T-helper 1 cell (primary cell): Measurements from ENCODE around the gene ZC3HAV1.
A peak's percentile ranks its signal among the peaks of the same experiment; 100 is the strongest.
"Not testable (repeated sequence)": the region's sequence is repeated elsewhere in the genome, so short reads cannot be mapped to it uniquely, and the experiment has no call there.

Experiments
- DNase-seq, 5 donors: peaks; one replicate each; pipeline ENCODE4 v3.0.0-alpha.2; 2012 to 2020

ZC3HAV1 gene

DNA sequence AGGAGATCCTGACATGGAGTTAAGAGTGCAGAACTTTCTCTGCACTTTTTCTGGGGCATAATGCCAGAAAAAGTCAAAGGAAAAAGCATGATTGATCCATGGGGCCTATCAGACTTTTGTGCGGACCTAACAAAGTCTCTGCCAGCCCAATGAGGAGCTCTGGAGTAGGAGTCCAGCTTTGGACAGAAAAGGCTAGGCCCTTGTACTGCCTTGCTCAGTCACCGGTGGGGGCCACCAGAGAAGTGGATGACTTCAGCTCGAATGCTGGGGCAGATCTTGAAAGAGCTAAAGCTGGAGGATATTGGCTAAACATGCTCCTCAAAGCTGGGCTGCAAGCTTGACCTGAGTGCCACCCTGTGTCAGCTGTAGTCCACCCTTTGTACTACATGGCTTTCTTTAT, 2.8 kb upstream of the ZC3HAV1 start:
- DNase-seq: no peak

DNA sequence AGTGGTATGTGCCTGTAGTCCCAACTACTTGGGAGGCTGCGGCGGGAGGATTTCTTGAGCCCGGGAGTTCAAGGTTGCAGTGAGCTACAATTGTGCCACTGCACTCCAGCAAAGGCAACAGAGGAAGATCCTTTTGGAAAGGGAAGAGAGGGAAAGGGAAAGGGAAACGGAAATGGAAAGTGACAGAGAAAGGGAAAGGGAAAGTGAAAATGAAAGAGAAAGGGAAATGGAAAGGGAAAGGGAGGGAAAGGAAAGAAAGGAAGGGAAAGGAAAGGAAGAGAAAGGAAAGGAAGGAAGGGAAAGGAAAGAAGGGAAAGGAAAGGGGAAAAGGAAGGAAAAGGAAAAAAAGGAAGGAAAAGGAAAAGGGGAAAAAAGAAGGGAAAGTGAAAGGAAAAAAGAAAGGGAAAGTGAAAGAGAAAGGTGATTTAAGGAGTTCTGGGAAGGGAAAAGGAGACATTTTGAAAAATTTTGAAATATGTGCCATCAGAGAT, 2.3 kb upstream of the ZC3HAV1 start:
- no peak for DNase-seq

DNA sequence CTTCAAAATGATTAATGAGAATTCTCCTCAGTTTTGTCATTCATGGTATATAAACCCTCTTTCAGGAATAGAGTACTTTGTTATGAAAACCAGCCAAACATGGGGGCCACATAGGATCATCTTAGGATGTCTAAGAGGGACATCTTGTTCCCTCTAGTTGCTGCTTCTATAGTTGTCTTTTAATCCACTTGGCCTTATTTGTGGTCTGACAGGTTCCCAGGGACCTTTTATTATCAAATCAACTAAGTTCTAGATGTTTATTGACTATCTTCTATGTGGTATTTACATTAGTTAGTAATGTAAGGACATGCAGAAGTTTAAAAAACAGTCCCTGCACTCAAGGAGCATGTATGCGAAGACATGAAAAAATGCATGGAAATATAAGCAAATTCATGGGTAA, 1.6 kb upstream of the ZC3HAV1 start:
- DNase-seq: no peak

DNA sequence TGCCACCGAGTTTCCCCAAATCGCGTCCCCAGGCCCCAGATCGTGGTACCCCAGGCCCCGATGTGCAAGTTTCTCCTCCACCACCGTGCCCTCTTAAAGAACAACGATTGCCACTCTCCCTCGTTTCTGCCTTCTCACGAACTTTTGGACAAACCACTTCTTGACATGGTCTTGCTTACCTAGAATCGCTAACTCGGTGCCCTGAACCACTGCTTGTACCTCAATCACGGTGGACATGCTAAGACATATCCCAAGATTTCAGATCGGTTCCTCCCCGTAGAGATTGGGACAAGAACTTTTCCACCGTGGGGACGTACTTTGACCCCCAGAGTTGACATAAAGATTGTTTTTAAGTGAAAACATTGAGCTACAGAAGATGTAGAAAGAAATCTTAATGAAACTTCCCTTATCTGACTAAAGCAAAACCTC, 477 bp upstream of the ZC3HAV1 start:
- no peak for DNase-seq

DNA sequence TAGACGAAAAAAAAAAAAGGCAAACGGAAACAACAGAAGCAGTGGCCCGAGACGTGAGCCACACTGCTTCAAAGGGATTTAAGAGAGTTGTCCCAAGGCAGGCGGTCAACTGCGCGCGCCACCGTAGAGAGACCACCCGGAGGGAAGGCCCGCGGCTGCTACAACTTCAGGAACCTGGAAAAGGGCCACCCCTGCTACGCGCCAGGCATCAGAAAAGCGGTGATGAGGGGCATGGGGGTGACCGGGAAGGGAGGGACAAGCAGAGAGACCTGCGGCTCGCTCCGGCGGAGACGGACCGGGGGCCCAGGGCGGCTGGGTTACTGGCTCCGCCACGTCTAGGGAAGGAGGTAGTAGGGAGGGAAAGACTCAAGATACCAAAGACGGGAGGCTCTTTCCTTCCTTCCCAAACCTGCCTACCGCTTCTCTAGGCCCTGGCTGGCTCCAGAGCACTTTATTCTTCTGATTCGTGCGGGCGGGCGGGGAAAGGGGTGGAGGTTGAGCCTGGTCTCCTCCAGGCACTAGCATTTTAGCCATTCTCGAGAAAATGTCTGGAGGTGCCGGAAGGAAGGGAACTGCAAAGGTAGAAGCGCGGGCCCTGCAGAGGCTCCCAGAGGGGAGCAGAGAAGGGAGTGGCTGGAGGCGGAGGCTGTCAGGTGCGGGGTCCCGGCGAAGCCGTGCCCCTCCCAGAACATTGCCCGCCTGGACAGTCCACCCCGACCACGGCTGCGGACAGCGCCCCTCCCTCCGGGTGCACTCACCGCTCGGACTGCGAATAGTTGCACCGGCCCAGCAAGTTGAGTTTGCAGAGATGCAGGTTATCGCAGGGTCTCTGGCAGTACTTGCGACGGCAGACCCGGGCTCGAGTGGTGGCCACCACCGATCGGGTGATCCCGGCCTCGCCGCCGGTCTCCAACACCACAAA, 993 bp downstream of the ZC3HAV1 start:
- no peak for DNase-seq

DNA sequence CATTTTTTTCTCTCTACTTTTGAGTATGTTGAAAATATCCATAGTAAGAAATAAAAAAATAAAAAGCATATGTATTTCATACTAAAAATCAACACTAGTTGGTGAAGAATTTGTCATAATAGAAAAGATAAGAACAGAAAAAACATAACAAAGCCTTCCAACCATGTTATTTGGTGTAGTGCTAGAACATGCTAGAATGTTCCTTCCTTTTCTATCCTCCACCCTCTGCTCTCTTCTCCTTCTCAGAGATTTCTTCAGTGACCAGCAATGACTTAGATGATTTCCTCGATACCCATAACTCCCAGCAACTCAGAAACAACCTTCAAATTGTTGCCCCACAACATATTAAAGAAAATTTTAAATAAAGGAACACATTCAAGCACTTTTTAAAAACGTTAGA, 2.6 kb downstream of the ZC3HAV1 start:
- no peak for DNase-seq

DNA sequence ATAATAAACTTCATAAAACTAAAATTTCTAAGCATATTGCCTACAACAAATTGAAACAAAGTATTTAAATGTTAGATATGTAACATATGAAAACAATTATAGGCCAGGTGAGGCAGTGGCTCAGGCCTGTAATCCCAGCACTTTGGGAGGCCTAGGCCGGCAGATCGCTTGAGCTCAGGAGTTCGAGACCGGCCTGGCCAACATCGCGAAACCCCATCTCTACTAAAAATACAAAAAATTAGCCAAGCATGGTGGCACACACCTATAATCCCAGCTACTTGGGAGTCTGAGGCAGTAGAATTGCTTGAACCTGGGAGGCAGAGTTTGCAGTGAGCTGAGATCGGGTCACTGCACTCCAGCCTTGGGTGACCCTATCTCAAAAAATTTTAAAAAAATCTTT, 3.3 kb downstream of the ZC3HAV1 start:
- DNase-seq: not testable (repeated sequence)

DNA sequence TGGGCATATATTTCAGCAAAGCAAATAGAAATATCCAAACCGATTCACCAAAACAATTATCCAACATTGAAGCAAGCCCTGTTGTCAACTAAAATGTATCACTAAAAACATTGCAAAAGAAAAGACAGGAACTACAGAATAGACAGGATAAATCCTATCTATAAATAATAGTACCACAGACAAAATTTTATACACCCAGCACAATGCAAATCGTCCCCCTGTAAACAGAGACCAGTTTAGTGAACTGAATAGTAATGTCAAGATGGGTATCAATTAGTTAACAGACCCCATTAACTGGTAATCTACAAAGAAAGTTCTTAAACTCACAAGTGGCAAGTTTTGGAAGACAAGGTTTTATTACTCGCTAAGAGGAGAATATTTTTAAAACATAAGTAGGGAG, 4.0 kb downstream of the ZC3HAV1 start:
- no peak for DNase-seq

DNA sequence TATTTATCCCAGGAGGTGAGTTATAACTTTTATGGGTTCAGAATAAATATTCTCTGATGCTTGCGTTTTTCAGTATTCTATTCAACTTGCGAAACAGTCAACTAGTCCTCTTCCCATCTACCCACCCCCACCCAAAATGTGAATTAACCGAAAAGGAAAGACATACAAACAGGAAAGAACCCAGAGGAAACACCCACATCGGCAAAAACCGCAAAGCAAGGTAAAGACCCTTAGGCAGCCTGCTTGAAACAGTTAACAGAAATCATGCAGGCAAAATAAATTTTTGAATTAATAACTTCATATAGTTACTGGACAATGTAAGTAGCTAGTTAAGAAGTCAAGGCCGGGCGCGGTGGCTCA, 5.4 kb downstream of the ZC3HAV1 start:
- DNase-seq: peak in 1 of 5 donors; percentile 70

DNA sequence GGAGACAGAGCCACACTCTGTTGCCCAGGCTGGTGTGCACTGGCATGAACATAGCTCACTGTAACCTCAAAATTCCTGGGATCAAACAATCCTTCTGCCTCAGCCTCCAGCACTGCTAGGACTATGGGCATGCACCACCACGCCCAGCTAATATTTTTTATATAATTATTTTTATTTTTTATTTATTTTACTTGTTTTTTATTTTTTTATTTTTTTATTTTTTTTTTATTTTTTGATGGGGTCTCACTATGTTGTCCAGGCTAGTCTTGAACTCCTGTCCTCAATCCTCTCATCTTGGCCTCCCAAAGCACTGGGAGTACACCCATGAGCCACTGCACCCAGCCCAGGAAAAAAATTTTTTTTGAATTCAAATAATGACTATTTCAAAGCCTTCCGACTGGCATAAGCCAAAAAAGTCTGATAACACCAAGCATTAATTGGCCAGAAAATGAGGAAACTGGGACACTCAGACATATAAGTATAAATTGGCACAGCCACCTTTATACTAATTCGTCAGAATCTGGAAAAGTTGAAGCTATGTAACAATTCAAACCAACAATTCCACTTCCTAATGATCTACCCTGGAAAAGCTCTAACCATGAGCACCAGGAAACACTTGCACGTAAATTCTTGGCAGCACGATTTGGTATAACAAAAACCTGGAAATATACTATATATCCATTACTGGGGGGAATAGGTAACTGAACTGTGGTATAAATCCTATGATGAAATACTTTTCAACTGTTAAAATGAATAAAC, 6.3 kb downstream of the ZC3HAV1 start:
- no peak for DNase-seq

DNA sequence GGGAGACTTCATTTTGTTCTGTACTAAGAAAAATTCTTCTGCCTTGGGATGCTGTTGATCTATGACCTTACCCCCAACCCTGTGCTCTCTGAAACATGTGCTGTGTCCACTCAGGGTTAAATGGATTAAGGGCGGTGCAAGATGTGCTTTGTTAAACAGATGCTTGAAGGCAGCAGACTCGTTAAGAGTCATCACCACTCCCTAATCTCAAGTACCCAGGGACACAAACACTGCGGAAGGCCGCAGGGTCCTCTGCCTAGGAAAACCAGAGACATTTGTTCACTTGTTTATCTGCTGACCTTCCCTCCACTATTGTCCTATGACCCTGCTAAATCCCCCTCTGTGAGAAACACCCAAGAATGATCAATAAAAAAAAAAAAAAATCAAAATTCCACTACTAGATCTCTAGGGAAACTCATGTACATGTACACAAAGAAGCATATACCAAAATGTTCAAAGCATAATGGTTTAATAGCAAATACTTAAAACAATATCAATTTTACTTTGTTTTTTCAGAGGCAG, 7.8 kb downstream of the ZC3HAV1 start:
- not testable (repeated sequence) for DNase-seq

DNA sequence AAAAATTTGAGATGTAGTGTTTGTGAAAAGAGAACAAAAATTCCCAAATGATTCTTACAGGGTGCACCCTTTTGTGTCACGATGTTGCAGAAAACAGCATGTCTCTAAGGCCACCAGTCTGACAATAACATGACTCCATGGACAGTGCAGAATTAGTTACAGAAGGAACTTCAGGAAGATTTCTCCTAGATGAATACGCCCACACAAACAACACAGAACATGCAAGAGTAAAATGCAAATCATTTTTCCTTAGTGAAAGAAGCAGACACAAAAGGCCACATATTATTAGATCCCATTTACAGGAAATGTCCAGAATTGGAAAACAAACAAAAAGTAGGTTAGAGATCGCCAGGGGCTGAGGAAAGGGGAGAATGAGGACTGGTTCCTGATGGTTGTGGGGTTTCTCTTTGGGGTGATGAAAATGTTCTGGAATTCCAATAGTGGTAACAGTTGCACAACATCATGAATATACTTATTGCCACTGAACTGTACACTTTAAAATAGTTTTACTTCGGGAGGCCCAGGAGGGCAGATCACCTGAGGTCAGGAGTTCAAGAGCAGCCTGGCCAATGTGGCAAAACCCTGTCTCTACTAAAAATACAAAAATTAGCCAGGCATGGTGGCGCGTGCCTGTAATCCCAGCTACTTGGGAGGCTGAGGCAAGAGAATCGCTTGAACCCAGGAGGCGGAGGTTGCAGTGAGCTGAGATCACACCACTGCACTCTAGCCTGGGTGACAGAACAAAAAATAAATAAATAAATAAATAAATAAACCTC, 10.2 kb downstream of the ZC3HAV1 start:
- no peak for DNase-seq

DNA sequence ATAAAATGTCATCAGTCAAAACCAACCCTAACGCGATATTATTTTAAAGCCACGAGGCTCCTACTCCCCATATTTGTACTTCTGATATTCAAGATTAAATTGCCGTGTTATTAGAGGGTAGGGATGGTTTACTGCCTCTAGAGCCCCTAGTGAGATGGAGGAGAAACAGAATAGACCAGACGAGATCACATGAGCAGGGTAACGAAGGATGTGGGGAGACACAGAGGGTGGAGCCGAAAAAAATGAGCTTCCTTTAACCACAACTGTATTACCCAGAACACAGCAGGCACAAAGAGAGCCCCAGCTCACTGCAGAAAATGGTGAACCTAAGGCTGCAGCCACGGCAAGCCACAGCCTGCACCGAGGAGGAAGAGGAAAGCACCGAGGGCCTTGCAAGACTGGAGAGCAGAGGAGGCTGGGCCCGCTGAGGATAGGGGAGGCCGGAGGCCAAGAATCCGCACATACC, 14.3 kb downstream of the ZC3HAV1 start:
- DNase-seq: peak; percentile 59 to 96 (median 74)

DNA sequence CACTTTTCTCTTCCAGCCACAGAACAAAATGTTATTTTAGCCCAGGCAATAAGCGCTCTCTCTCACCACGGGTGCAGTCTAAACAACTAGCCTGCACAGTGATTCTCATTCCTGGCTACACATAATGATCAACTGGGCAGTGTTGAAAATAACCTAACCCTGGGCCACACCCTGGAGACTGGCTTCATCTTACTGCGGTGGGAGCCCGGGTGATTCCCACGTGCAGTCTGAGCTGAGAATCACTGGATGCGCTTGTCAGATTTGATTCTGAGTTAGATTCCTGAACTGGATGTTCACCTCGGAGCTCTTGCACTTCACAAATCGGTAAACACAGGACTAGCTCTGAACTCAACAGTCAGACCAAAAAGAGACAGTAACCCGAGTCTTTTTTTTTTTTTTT, 14.9 kb downstream of the ZC3HAV1 start:
- DNase-seq: peak in 1 of 5 donors; percentile 44

DNA sequence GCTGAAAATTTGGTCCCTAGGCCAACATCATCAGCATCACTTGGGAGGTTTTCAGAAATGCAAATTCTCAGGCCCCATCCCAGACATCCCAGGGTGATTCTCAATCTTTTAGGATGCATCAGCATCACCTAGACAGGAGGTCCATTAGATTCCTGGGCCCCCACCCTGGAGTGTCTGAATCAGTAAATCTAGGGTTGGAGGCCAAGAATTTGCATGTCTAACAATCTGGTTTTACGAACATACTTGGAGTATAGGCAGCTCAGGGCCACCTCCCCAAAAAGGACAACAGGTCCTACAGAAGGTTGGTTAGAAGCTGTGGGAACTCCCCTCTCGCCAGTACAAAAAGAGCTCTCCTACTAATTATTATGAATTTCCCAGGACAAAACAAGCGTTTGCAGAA, 15.5 kb downstream of the ZC3HAV1 start:
- DNase-seq: no peak

DNA sequence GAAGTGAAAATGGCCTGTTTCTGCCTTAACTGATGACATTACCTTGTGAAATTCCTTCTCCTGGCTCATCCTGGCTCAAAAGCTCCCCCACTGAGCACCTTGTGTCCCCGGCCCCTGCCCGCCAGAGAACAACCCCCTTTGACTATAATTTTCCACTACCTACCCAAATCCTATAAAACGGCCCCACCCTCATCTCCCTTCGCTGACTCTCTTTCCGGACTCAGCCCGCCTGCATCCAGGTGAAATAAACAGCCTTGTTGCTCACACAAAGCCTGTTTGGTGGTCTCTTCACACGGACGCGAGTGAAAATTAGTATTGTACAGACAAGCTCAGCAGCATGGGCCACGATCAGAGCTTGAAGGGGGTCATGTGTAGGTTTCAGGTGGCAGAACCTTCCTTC, 16.0 kb downstream of the ZC3HAV1 start:
- not testable (repeated sequence) for DNase-seq

DNA sequence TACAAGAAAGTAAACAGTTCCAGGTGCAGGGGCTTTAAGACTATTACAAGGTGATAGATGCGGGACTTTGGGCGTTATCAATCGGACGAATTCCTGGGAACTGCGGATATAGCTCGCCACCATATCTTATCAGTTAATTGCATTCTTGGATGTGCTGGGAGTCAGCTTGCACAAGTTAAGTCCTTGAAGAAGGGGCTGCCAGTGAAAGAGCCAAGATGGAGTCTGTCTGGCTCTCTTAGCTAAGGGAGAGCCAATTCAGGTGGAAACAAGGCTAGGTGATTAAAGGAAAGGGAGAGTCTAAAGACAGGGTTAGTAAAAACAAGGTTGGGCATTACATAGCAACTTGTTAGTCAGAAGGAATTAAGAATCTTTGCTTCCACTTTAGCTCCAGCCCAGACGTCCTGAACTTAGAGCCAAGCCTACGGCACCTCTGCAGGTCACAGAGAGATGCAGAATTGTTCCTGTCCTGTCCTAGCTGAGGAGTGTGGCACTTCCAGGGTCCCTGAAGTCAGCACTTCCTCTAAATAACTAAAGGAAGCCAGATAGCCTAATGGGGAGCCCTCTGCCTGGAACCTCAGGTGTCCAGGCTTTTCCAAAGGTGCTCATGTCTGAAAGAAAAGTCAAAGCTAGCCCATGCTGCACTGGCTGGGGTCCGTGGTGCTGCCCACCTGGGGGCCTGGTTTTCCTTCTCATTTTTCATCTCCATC, 17.3 kb downstream of the ZC3HAV1 start:
- no peak for DNase-seq

DNA sequence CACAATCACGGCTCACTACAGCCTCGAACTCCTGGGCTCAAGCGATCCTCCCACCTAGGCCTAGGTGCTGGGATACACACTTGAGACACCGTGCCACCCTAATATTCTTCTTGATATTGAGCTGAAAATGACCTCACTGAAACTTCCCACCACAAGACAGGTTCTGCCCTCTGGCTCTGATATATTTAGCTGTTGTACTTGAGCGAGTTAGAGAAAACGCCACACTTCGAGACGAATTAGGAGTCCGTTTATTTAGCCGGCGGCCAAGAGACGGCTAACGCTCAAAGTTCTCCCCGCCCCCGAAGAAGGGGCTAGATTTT, 17.9 kb downstream of the ZC3HAV1 start:
- DNase-seq: no peak

DNA sequence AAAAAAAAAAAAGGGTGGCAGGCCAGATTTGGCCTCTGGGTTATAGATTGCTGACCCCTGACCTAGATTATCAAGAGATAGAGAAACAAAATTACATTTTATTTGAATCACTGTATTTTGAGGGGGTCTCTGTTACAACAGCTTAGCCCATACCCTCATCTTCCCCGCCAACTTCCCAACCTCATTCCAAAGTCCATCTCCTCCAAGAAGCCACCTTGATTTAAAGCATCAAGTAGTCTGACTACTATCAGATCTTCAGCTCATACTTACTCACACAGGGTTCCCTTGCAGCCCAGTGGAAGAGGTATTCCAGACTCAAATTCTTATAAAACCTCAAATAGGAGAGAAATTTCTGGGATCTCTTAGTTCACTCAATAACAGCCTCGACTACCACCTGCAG, 20.4 kb downstream of the ZC3HAV1 start:
- DNase-seq: no peak

DNA sequence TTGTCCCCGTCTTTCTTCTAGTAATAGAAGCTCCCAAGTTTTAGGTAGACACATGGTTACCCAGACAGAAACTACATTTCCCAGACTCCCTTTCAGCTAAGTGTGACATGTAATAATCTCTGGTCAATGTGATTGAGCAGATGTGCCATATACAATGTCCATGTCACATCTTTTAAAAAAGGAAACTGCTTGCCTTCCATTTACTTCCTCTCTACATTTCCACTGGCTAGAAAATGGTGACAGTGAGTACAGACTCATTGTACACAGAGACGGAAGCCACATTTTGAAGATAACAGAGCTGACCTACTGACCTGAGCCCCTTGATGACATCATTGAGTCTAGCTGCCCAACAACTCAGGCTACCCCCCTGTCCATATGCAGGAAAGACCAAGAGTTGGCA, 21.3 kb downstream of the ZC3HAV1 start:
- DNase-seq: no peak

DNA sequence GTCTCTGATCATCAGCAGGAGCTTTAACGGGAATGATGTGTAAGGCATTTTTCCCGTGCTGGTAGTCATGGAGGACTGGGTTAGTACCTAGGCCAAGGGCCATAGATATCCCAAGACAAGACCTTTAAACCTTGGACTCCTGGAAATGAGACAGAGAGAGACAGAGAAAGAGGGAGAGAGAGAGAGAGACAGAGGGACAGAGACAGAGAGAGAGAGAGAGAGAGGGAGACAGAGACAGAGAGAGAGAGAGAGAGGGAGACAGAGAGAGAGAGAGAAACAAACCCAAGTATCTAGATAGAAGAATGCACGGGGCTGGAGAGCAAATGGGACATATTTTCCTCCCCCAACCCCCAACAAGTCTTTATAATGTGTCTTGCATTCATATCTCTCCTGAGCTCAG, 22.3 kb downstream of the ZC3HAV1 start:
- DNase-seq: no peak

DNA sequence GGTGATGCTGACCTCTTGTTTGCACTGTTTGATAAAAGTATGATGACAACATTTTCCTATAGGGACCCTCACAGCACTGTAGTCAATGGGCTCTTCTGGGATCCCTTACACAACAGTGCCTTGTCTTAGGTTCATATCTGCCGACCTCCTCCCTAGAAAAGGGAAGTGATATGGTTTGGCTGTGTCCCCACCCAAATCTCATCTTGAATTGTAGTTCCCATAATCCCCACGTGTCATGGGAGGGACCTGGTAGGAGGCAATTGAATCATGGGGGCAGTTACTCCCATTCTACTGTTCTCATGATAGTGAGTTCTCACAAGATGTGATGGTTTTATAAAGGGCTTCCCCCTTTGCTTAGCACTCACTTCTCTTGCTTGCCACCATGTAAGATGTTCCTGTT, 23.1 kb downstream of the ZC3HAV1 start:
- no peak for DNase-seq
